ENCODE data around the gene EYS.
"Not testable (repeated sequence)": the region's sequence is repeated elsewhere in the genome, so short reads cannot be mapped to it uniquely, and the experiment has no call there.

The EYS gene

GRCh38 chr6:65633501-65633900 lies 73.5 kb downstream of the EYS start:
- DNase-seq (ENCODE audit: low spot score): no peak

GRCh38 chr6:65631711-65632110 lies 75.3 kb downstream of the EYS start:
- no peak for DNase-seq (ENCODE audit: low spot score)

- DNase-seq (ENCODE audit: low spot score): not testable (repeated sequence)
These were observed 79.5 kb downstream of the EYS start for GRCh38 chr6:65627434-65627999.

DNA sequence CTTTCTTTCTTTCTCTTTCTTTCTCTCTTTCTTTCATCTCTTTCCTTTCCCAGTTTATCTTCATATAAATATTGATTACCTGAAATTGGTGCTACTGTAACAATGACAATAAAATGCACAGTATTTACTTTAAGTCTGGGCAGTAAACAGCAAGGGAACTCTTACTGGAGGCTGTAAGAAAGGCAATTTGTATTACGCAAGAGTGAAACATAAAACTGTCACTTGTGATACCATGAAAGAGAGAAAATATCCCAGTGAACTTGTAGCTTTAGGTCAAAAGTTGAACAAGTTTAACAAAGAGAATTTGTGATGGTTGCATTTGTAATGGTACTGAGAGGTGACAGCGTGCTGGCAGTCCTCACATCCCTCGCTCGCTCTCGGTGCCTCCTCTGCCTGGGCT lies 80.0 kb downstream of the EYS start:
- no peak for DNase-seq (ENCODE audit: low spot score)

GRCh38 chr6:65623566-65623965 lies 83.5 kb downstream of the EYS start:
- DNase-seq (ENCODE audit: low spot score): no peak

DNA sequence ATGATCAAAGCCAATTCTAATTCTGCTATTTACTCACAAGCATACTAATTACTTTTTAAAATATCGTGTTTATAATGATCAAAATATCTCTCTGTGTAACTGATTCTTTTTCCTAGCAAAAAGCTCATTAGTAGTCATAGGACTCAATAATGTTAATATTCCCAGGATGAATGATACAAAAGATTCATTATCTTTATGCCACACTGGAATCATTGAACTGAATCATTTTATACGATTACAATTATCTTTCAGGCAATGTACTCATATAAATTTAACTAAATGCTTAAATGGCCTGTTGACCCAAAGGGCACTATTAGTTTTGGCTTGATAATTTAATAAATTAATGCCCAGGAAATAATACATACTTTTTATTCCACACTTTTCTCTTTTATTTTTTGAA lies 96.3 kb downstream of the EYS start:
- DNase-seq (ENCODE audit: low spot score): no peak

DNA sequence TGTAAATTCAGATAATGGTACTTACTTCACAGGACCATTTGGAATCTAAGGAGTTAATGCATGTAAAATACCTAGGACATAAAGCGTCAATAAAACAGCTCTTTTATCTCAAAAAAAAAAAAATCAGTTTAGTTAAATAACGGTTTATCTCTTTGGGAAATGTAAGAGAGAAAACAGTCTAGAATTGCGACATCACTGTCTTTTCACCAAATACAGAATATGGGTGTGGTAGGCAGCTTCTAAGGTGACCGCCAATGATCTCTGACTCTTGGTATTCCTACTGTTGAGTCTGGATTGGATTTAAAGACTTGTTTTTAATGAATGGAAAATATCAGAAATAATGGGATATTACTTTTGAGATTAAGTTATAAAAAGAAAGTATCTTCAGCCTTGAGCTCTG lies 111.5 kb downstream of the EYS start:
- no peak for DNase-seq (ENCODE audit: low spot score)

DNA sequence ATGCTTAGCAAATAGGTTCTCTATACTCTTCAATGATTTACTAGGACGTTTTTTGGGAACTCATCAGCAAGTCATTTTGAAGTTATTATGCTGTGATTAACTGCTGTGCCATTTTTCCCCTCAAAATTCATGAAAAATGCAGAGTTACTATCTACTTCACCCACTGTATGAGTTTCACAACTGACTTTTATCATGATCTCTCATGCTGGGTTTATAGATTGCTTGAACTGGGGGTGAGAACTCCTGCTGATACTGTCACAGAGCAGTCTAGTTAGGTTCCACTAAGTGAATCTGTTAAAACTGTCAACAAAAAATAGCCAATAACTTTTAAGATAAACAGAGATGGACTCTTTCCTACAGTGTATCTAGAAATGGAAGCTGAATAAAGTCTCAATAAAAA lies 136.7 kb downstream of the EYS start:
- DNase-seq (ENCODE audit: low spot score): no peak

- no peak for DNase-seq (ENCODE audit: low spot score)
These were observed 137.5 kb downstream of the EYS start for GRCh38 chr6:65569505-65569904.

GRCh38 chr6:65569056-65569455 lies 138.0 kb downstream of the EYS start:
- not testable (repeated sequence) for DNase-seq (ENCODE audit: low spot score)

DNA sequence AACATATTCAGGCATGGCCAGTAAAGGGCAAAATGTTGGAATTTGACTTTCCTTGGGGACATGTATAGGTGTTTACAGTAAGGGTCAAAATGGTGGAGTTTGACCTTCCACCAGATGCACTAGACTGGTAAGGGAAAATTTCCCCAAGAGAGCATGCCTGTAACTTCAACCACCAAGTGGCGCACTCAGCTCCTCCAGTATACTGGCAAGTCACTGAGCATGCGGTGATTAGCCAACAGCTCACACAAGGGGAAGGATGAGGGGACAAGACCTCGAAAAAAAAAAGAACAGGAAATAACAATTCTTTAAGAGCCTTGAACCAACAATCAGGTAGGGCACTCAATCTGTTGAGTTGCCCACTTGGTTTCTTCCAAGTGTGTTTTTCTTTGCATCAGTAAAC lies 140.9 kb downstream of the EYS start:
- no peak for DNase-seq (ENCODE audit: low spot score)

DNA sequence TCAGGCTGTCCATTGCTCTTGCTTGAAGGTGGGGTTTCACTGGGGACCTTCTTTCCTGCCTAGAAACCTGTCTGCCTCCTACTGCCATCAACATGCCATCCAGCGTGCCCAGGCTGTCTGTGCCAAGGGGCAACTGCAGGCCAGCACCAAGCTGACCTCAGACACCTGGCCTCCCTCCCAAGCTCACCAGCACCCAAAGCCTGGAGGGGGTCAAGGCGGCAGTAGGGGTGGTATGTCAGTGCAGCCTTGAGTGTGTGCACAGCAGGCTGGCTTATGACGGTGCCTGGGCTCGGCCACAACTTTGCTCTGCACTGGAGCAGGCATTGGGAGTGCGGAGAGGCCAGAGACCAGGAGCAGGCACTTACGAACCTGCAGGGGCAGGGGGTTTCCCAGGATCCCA lies 149.0 kb downstream of the EYS start:
- DNase-seq (ENCODE audit: low spot score): no peak

DNA sequence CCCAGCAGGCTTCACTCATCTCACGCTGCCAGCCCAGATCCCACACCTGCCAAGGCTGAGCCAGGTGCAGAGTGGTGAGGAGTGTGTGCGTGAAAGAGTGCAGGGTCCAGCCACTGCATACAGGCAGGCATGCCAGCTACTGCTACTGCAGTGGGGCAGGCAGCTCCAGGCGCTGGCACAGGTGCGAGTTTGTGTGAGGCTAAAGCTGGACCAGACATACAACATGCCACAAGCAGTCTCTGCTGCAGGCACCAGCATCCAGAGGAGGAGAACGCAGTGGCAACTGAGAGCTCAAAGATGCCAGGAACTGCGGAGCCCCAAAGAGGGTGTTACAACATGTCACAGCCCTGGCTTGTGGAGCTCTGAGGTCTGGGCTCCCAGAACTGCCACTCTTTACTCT lies 149.8 kb downstream of the EYS start:
- no peak for DNase-seq (ENCODE audit: low spot score)

DNA sequence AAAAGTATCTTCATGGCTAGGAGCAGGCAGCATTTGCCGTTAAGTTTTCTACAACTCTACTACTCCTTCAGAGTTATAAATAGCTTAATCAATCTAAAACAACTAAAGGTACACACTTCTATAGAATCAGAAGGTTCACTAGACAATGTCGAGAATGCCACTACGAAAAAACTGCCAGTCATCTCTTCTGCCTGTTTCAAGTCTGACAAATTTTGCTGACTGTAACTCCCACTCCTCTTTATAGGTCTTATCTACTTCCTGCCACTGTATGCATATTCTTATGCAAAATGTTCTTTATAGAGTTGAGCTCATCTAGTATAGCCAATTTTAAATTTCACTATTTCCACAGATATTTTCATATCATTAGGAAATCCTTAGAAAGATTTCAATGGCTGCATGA lies 160.1 kb downstream of the EYS start:
- no peak for DNase-seq (ENCODE audit: low spot score)

DNA sequence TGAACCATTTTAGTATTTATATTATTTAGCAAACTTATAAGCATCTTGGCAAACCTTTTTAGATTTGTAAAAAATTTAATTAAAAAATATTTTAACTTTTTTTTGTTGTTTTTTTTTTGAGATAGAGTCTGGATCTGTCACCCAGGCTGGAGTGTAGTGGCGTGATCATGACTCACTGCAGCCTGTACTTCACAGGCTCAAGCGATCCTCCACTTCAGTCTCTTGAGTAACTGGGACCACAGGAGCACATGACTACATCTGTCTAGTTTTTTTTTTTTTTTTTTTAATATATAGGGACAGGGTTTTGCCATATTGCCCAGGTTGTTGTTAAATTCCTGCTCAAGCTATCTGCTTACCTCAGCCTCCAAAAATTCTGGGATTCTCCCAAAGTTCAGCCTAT lies 161.1 kb downstream of the EYS start:
- DNase-seq (ENCODE audit: low spot score): no peak

DNA sequence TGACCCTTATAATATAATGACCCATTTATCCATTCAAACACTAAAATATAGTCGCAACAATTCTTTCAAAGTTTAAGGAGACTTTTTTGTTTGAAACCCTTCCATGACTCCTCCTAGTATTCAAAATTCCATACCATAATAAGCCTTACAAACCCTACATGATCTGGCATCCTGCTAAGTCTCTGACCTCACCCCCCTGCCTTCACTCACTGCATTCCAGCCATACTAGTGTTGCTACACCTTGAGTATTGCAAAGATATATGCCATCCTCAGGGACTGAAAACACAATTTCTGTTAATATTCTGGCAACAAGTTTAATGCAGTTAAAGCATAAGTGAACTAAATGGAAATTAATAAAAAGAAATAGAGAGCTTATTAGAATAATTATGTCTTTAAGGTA lies 168.4 kb downstream of the EYS start:
- no peak for DNase-seq (ENCODE audit: low spot score)

DNA sequence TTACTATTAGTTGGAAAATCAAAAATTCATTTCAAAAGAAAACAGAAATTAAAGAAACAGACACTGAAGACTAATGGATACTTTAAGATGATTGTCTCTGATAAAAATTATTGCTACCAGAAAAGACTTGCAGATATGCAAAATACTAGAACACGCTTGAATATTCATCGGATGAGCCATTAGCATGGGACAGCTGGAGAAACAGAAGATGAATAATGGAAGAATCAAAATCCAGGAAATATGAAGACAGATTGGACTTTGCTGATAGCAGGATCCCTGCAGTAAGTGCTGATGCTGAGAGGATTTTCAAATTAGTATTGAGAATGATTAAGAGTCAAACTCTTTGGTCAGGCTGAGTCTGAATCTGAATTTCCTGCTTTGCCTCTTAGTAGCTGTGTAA lies 169.4 kb downstream of the EYS start:
- no peak for DNase-seq (ENCODE audit: low spot score)

DNA sequence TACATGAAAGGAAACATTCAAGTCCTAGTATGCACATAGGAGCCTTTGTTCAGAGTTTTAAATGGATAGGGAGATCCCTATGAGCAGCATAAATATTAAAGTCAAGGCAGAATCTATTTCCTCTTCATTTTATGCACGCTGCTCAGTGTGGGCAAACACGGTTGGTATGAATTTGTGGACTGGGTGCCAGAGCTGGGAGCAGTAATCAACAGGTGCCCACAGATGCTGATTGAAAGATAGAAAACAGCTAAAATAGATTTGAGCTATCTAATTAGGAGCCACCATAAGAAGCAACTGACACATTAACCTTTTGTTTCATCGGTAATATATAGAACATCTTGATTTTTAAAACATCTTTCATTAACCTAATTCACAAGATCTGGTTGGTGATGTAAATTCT lies 175.5 kb downstream of the EYS start:
- DNase-seq (ENCODE audit: low spot score): no peak

- no peak for DNase-seq (ENCODE audit: low spot score)
These were observed 182.8 kb downstream of the EYS start for GRCh38 chr6:65524232-65524631.

GRCh38 chr6:65505736-65506135 lies 201.3 kb downstream of the EYS start:
- no peak for DNase-seq (ENCODE audit: low spot score)

DNA sequence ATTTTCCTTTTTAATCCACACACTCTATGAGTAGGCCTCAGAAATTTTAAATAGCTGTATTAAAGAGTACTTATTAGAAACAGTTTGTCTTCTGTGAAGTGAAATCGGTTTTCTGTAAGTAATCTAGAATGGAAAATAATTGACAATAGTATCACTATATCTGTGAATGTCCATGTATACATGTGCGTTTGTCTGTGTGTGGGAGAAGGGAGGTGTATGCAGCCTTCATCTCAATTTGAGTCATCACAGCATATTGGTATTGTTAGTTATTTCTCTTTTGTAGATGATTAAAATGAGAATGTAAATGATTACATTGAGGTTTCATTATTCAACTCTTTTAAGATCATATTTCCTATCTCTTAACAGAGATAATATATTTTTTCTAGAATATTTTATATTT lies 206.0 kb downstream of the EYS start:
- DNase-seq (ENCODE audit: low spot score): no peak

GRCh38 chr6:65483652-65484051 lies 223.4 kb downstream of the EYS start:
- not testable (repeated sequence) for DNase-seq (ENCODE audit: low spot score)

DNA sequence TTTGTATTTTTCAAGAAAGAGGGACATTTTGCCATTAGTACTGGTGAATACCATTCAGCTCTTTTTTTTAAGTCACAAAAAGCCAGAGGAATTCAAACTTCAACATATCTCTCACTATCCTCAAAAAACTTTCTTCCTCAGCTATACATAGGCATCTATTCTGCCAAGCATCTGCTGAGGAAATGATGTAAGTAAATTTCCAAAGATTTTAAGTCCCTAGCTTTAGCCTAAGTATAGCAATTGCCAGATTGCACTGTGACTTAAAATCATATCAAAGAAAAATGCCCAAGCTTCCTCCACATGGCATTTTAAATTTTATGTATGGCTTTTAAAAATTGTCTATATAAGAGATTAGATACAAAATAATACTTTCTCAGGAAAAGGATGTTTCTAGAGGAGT lies 237.4 kb downstream of the EYS start:
- DNase-seq (ENCODE audit: low spot score): no peak

DNA sequence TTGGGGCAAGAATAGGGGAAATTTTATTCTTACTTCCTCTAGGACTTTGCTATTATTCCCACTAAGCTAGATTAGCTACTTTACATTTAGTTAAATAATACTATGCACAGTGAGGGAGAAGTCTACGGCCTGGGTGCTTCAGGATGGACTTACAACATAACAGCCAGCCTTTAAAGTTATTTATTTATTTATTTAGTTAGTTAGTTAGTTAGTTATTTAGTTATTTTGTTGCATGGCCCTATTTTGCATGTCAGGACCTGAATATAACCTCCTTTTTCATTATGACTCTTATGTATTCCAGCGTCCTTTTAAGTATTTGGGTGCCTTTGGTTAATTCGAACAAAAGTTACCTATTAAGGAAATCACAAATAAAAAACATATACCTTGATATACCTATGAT lies 238.7 kb downstream of the EYS start:
- no peak for DNase-seq (ENCODE audit: low spot score)

GRCh38 chr6:65461121-65461520 lies 245.9 kb downstream of the EYS start:
- no peak for DNase-seq (ENCODE audit: low spot score)
